C4-2B (cell line): Measurements from ENCODE around the gene MB.

Experiments
- CTCF ChIP-seq: fragments of 450-650 bp; conservative IDR thresholded peaks from 2 replicates; pipeline ENCODE4 v1.5.1; 2017; ENCODE audit warnings: mild to moderate bottlenecking
- ZFX ChIP-seq: fragments of 450-650 bp; IDR thresholded peaks from 2 replicates; pipeline ENCODE4 v1.6.1; 2017

GRCh38 chr22:35608088-35608487, 9.0 kb downstream of the MB start:
- no peak for TF ChIP-seq CTCF
- no peak for TF ChIP-seq ZFX
